WTC11 (cell line): ENCODE measurements around the gene PCNX1. TPM values are rescaled to one million over a fixed set of nuclear protein-coding genes. Genes with fewer than 3 reads are reported as not detected.

Source experiments
- ATAC-seq: fragments of 200-7000 bp; cut with Tn5 transposase; 2 replicates; pipeline ENCODE4 v1.10.0; 2021; ENCODE audit warnings: mild to moderate bottlenecking, moderate library complexity
- CTCF ChIA-PET: fragments of 300-600 bp; sonication (Branson Sonifier 250); formaldehyde crosslinking; loops from one replicate; lab custom pipeline; 2021; ENCODE audit warnings: antibody characterized with exemption; lab: Charles Lee
- POLR2A ChIA-PET: fragments of 350-600 bp; sonication (Branson Sonifier 250); formaldehyde crosslinking; loops from one replicate; lab custom pipeline; 2021; ENCODE audit warnings: antibody characterized with exemption; lab: Charles Lee
- DNase-seq: peaks from one replicate; pipeline ENCODE4 v3.0.0; 2021; ENCODE audit warnings: low spot score
- H3K27ac Mint-ChIP-seq: 2 replicates; pipeline ENCODE4 v1.8.0; 2021; ENCODE audit warnings: mixed read lengths
- H3K27me3 Mint-ChIP-seq: 2 replicates; pipeline ENCODE4 v1.8.0; 2021; ENCODE audit warnings: low read depth, mild to moderate bottlenecking, moderate library complexity, mixed read lengths
- H3K36me3 Mint-ChIP-seq: 2 replicates; pipeline ENCODE4 v1.8.0; 2021; ENCODE audit warnings: mixed read lengths
- H3K4me1 Mint-ChIP-seq: 2 replicates; pipeline ENCODE4 v1.8.0; 2022; ENCODE audit warnings: mixed read lengths
- H3K4me3 Mint-ChIP-seq: 2 replicates; pipeline ENCODE4 v1.8.0; 2021; ENCODE audit warnings: mild to moderate bottlenecking, moderate library complexity, mixed read lengths
- H3K9me3 Mint-ChIP-seq: 2 replicates; pipeline ENCODE4 v1.8.0; 2021; ENCODE audit warnings: mixed read lengths
- CDX4 ChIP-seq: fragments of 250-450 bp; sonication (Bioruptor Pico); IDR thresholded peaks from 2 replicates; pipeline ENCODE4 v1.9.0; 2021; ENCODE audit warnings: moderate library complexity, mild to moderate bottlenecking, inconsistent platforms, borderline replicate concordance
- CREB1 ChIP-seq: sonication (generic); formaldehyde crosslinking; IDR thresholded peaks from 2 replicates; pipeline ENCODE4 v1.8.0; 2023; ENCODE audit warnings: mild to moderate bottlenecking, missing genetic modification reagents
- CREM ChIP-seq: sonication (generic); formaldehyde crosslinking; IDR thresholded peaks from 2 replicates; pipeline ENCODE4 v1.8.1; 2022; ENCODE audit warnings: mild to moderate bottlenecking, missing genetic modification reagents, moderate library complexity
- E2F1 ChIP-seq: sonication (generic); formaldehyde crosslinking; IDR thresholded peaks from 2 replicates; pipeline ENCODE4 v1.8.0; 2022; ENCODE audit warnings: mild to moderate bottlenecking, missing genetic modification reagents
- FOXJ3 ChIP-seq: sonication (generic); formaldehyde crosslinking; IDR thresholded peaks from 2 replicates; pipeline ENCODE4 v1.9.0; 2021; ENCODE audit warnings: missing genetic modification reagents, mild to moderate bottlenecking, borderline replicate concordance
- FOXP1 ChIP-seq: sonication (generic); formaldehyde crosslinking; IDR thresholded peaks from 2 replicates; pipeline ENCODE4 v1.8.0; 2022; ENCODE audit warnings: missing genetic modification reagents, mild to moderate bottlenecking, moderate library complexity, borderline replicate concordance
- GABPB1 ChIP-seq: sonication (generic); formaldehyde crosslinking; IDR thresholded peaks from 2 replicates; pipeline ENCODE4 v1.8.1; 2023; ENCODE audit warnings: mild to moderate bottlenecking, missing genetic modification reagents
- GRHL2 ChIP-seq: fragments of 250-450 bp; sonication (Bioruptor Pico); IDR thresholded peaks from 2 replicates; pipeline ENCODE4 v1.8.0; 2022; ENCODE audit warnings: mild to moderate bottlenecking, moderate library complexity; ENCODE audit not compliant: insufficient replicate concordance, severe bottlenecking
- HMGA2 ChIP-seq: fragments of 250-450 bp; sonication (Bioruptor Pico); IDR thresholded peaks from 2 replicates; pipeline ENCODE4 v1.4.0; 2021; ENCODE audit warnings: mild to moderate bottlenecking, moderate library complexity
- IRF1 ChIP-seq: sonication (generic); formaldehyde crosslinking; IDR thresholded peaks from 2 replicates; pipeline ENCODE4 v1.8.0; 2023; ENCODE audit warnings: missing genetic modification reagents
- IRF2 ChIP-seq: sonication (generic); formaldehyde crosslinking; IDR thresholded peaks from 2 replicates; pipeline ENCODE4 v1.8.0; 2022; ENCODE audit warnings: low read depth, missing genetic modification reagents, borderline replicate concordance
- MAX ChIP-seq: sonication (generic); formaldehyde crosslinking; IDR thresholded peaks from 2 replicates; pipeline ENCODE4 v1.8.0; 2022; ENCODE audit warnings: mild to moderate bottlenecking, missing genetic modification reagents
- NFATC4 ChIP-seq: fragments of 250-450 bp; sonication (Bioruptor Pico); IDR thresholded peaks from 2 replicates; pipeline ENCODE4 v1.9.0; 2021; ENCODE audit warnings: mild to moderate bottlenecking
- NFYB ChIP-seq: sonication (generic); formaldehyde crosslinking; conservative IDR thresholded peaks from 2 replicates; pipeline ENCODE4 v1.8.0; 2022; ENCODE audit warnings: low read depth, missing genetic modification reagents
- NR2C2 ChIP-seq: sonication (generic); formaldehyde crosslinking; IDR thresholded peaks from 2 replicates; pipeline ENCODE4 v1.8.0; 2022; ENCODE audit warnings: mild to moderate bottlenecking, missing genetic modification reagents
- NR3C1 ChIP-seq: sonication (generic); formaldehyde crosslinking; conservative IDR thresholded peaks from 2 replicates; pipeline ENCODE4 v1.8.1; 2023; ENCODE audit warnings: low read depth, mild to moderate bottlenecking, missing genetic modification reagents
- PRRX2 ChIP-seq: fragments of 250-450 bp; sonication (Bioruptor Pico); IDR thresholded peaks from 2 replicates; pipeline ENCODE4 v1.8.0; 2021; ENCODE audit warnings: mild to moderate bottlenecking
- SMAD4 ChIP-seq: sonication (generic); formaldehyde crosslinking; IDR thresholded peaks from 2 replicates; pipeline ENCODE4 v1.8.0; 2022; ENCODE audit warnings: mild to moderate bottlenecking, missing genetic modification reagents
- SOX15 ChIP-seq: fragments of 250-450 bp; sonication (Bioruptor Pico); IDR thresholded peaks from 2 replicates; pipeline ENCODE4 v1.9.0; 2021; ENCODE audit warnings: mild to moderate bottlenecking
- ZNF138 ChIP-seq: sonication (generic); formaldehyde crosslinking; conservative IDR thresholded peaks from 2 replicates; pipeline ENCODE4 v1.8.1; 2022; ENCODE audit warnings: mild to moderate bottlenecking, moderate library complexity, missing genetic modification reagents
- ZNF219 ChIP-seq: sonication (generic); formaldehyde crosslinking; IDR thresholded peaks from 2 replicates; pipeline ENCODE4 v1.8.0; 2023; ENCODE audit warnings: missing genetic modification reagents, mild to moderate bottlenecking, borderline replicate concordance
- total RNA-seq: library from RNA; stranded (reverse); gene quantifications from 3 replicates; pipeline ENCODE4 v1.2.3, GENCODE V29; 2021
- TF ChIP-seq, protein P1 (sequence below): sonication (generic); formaldehyde crosslinking; IDR thresholded peaks from 2 replicates; pipeline ENCODE4 v1.8.1; 2022; ENCODE audit warnings: mild to moderate bottlenecking, missing genetic modification reagents, moderate library complexity, borderline replicate concordance

The PCNX1 gene
- total RNA-seq, 1 experiment from 2014 or later, result 46.4 TPM

DNA sequence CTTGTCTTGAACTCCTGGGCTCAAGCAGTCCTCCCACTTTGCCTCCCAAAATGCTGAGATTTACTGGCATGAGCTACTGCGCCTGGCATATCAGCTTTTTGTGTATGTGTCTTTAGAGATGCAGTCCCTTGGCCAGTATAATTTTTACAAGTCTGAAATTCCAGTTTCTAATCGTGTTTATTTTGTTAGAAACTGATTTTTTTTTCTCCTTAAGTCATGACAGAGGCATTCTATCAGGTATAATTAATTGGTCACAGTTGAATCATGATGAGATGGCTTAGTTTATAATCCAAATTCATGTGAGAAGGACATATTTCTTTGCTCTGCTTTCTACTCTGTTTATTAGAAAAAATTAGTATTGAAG lies 98.9 kb downstream of the PCNX1 start (continued):
- TF ChIP-seq CDX4 (no peak), IRF2 (CRISPR knock-in tag) (no peak)
- TF ChIP-seq, all 79 proteins: peak for 0

DNA sequence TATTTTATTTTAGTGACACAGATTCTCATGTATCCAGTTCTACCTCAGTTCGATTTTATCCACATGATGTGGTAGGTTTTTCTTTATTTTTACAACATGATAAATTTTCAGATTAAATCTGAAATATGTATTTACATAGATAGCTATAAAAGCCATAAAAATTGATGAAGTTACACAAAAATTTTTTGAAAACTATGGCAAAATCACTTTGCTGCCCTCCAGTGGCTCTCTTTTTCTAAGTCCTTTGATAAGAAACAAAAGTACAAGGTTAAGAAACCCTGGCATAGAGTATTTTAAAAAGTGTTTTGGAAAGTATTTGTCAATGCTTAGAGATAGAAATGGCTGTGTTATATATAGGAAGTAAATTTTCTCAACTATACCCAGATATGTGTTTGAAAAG lies 104.2 kb downstream of the PCNX1 start:
- H3K4me1 Mint-ChIP-seq, result no peaks in the 10 kb centered on the region
- ChIA-PET POLR2A (no interaction called here), CTCF (no interaction called here)
- no peak overlapping the region for H3K4me3 Mint-ChIP-seq
- no peaks in the 10 kb centered on the region for H3K27me3 Mint-ChIP-seq
- DNase-seq (no peak), ATAC-seq (no peak)
- TF ChIP-seq MAX, result no peak
- TF ChIP-seq NFYB, result no peak
- TF ChIP-seq ZNF219 (CRISPR knock-in tag), result no peak
- no peak for TF ChIP-seq FOXP1 (CRISPR knock-in tag)
- TF ChIP-seq HMGA2 (CRISPR knock-in tag), result no peak
- no peak for TF ChIP-seq NR3C1 (CRISPR knock-in tag)
- TF ChIP-seq FOXJ3 (CRISPR knock-in tag), result no peak
- TF ChIP-seq, all 79 proteins: peak for 0
- no peaks in the 10 kb centered on the region for H3K9me3 Mint-ChIP-seq
- H3K27ac Mint-ChIP-seq, result no peak overlapping the region
- peaks cover 15% of the 10 kb centered on the region for H3K36me3 Mint-ChIP-seq

- ChIA-PET CTCF (interaction anchor here (0.7 to 0.9 kb wide), 2 partner anchors 195 to 201 kb away, joined by 3 to 4 read pairs; no protein-coding TSS in a partner anchor), POLR2A (no interaction called here)
- Mint-ChIP-seq H3K4me3 (no peak overlapping the region), H3K27ac (no peak overlapping the region), H3K27me3 (no peaks in the 10 kb centered on the region), H3K36me3 (peaks cover 23% of the 10 kb centered on the region), H3K4me1 (no peaks in the 10 kb centered on the region), H3K9me3 (no peaks in the 10 kb centered on the region)
- ATAC-seq (no peak), DNase-seq (no peak)
- no peak for TF ChIP-seq IRF1 (CRISPR knock-in tag)
- TF ChIP-seq GABPB1 (CRISPR knock-in tag), result no peak
- no peak for TF ChIP-seq E2F1 (CRISPR knock-in tag)
- no peak for TF ChIP-seq SMAD4
- TF ChIP-seq SOX15, result no peak
These were observed 105.6 kb downstream of the PCNX1 start for GRCh38 chr14:71012888-71013287.

GRCh38 chr14:71013551-71014192 lies 106.4 kb downstream of the PCNX1 start:
- Mint-ChIP-seq H3K27me3 (no peaks in the 10 kb centered on the region), H3K4me1 (no peaks in the 10 kb centered on the region), H3K36me3 (peaks cover 23% of the 10 kb centered on the region), H3K27ac (no peak overlapping the region), H3K9me3 (no peaks in the 10 kb centered on the region), H3K4me3 (no peak overlapping the region)
- CTCF ChIA-PET, result no interaction called here
- DNase-seq (no peak), ATAC-seq (no peak)
- POLR2A ChIA-PET, result no interaction called here
- TF ChIP-seq FOXP1 (CRISPR knock-in tag), result no peak
- no peak for TF ChIP-seq NFATC4 (CRISPR knock-in tag)
- no peak for TF ChIP-seq IRF1 (CRISPR knock-in tag)
- TF ChIP-seq NR2C2 (CRISPR knock-in tag), result no peak
- no peak for TF ChIP-seq GRHL2 (CRISPR knock-in tag)
- TF ChIP-seq CREB1 (CRISPR knock-in tag), result no peak
- TF ChIP-seq E2F1 (CRISPR knock-in tag), result no peak
- TF ChIP-seq, protein P1, sequence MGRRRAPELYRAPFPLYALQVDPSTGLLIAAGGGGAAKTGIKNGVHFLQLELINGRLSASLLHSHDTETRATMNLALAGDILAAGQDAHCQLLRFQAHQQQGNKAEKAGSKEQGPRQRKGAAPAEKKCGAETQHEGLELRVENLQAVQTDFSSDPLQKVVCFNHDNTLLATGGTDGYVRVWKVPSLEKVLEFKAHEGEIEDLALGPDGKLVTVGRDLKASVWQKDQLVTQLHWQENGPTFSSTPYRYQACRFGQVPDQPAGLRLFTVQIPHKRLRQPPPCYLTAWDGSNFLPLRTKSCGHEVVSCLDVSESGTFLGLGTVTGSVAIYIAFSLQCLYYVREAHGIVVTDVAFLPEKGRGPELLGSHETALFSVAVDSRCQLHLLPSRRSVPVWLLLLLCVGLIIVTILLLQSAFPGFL, result no peak
- no peak for TF ChIP-seq ZNF138 (CRISPR knock-in tag)
- no peak for TF ChIP-seq CREM
- TF ChIP-seq PRRX2, result no peak
